ENCODE measurements around the gene RGL4.

DNA sequence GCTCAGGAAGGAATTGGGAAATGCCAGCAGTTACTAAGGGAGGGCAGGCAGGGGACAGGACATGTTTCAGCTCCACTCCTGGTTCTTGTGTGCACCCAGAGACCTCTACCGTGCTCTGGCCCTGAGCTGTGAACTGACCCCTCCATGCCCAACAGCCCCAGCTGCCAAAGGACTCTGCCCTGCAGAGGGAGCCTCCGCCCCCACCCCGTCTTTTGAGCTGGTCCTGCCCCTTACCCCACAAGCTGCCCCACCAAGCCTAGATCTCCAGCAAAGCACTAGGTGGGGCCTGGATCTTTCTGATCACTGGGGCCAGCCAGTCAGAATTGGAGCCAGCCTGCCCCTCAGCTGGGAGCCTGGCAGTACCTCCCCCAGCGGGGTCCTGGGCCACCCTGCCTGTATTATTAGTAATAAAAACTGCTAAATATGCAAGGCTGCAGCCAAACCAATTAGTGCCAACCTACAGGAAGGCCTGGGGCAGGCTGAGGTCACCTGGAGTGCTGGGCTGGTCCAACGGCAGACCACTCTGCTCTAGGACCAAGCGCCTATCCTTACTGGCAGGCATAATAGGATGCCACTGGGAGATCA, 34.8 kb upstream of the RGL4 start:
- TF ChIP-seq, protein P1, sequence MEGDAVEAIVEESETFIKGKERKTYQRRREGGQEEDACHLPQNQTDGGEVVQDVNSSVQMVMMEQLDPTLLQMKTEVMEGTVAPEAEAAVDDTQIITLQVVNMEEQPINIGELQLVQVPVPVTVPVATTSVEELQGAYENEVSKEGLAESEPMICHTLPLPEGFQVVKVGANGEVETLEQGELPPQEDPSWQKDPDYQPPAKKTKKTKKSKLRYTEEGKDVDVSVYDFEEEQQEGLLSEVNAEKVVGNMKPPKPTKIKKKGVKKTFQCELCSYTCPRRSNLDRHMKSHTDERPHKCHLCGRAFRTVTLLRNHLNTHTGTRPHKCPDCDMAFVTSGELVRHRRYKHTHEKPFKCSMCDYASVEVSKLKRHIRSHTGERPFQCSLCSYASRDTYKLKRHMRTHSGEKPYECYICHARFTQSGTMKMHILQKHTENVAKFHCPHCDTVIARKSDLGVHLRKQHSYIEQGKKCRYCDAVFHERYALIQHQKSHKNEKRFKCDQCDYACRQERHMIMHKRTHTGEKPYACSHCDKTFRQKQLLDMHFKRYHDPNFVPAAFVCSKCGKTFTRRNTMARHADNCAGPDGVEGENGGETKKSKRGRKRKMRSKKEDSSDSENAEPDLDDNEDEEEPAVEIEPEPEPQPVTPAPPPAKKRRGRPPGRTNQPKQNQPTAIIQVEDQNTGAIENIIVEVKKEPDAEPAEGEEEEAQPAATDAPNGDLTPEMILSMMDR (IDR thresholded peaks at IDR 0.05): no peak
- no peak for TF ChIP-seq POLR2A (IDR thresholded peaks at IDR 0.05)
